ENCODE results near the gene KCNN2.
"Not testable (repeated sequence)": the region's sequence is repeated elsewhere in the genome, so short reads cannot be mapped to it uniquely, and the experiment has no call there.

KCNN2 gene

GRCh38 chr5:114430532-114430931 lies 68.7 kb downstream of the KCNN2 start:
- Histone ChIP-seq H3K4me3 (ENCODE audit: low read depth, low read length) (no peak overlapping the region), H3K4me1 (ENCODE audit: control insufficient read depth, insufficient read depth, low read length) (no peaks in the 10 kb centered on the region), H3K36me3 (ENCODE audit: control insufficient read depth in 2 of 2, insufficient read depth in 1 of 2, low read length in 2 of 2) (no peaks in the 10 kb centered on the region), H3K9me3 (ENCODE audit: control insufficient read depth, insufficient read depth, low read depth, low read length) (no peaks in the 10 kb centered on the region), H3K27ac (ENCODE audit: extremely low read depth, low read depth, low read length) (no peak overlapping the region)
- CTCF ChIA-PET = no interaction called here
- POLR2A ChIA-PET = interaction anchor here (0.6 kb wide), 1 partner anchor 912 kb away, joined by 5 read pairs; no protein-coding TSS in a partner anchor
- no peak for TF ChIP-seq ZNF548 (tag by site-specific recombination; IDR thresholded peaks at IDR 0.05)
- TF ChIP-seq YY2 (tag by site-specific recombination; IDR thresholded peaks at IDR 0.05) = no peak
- TF ChIP-seq PRDM1 (tag by site-specific recombination; IDR thresholded peaks at IDR 0.05) = no peak
- TF ChIP-seq ZNF777 (tag by site-specific recombination; IDR thresholded peaks at IDR 0.05; ENCODE audit: borderline replicate concordance) = no peak
- no peak for TF ChIP-seq ZNF623 (tag by site-specific recombination; IDR thresholded peaks at IDR 0.05)
- no peak for TF ChIP-seq ZNF19 (tag by site-specific recombination; IDR thresholded peaks at IDR 0.05; ENCODE audit: low read depth)
- TF ChIP-seq ZNF624 (tag by site-specific recombination; IDR thresholded peaks at IDR 0.05) = no peak
- TF ChIP-seq HOXD13 (CRISPR knock-in tag; IDR thresholded peaks at IDR 0.05; ENCODE audit: borderline replicate concordance) = no peak
- no peak for TF ChIP-seq ZNF701 (tag by site-specific recombination; IDR thresholded peaks at IDR 0.05)
- no peak for TF ChIP-seq KLF17 (tag by site-specific recombination; IDR thresholded peaks at IDR 0.05)
- TF ChIP-seq ZNF184 (tag by site-specific recombination; IDR thresholded peaks at IDR 0.05) = no peak
- TF ChIP-seq ZNF510 (tag by site-specific recombination; IDR thresholded peaks at IDR 0.05; ENCODE audit: insufficient replicate concordance) = no peak

- H3K4me1 ChIP-seq (ENCODE audit: control insufficient read depth, insufficient read depth, low read length); POLR2A ChIA-PET; CTCF ChIA-PET; H3K36me3 ChIP-seq (ENCODE audit: control insufficient read depth in 2 of 2, insufficient read depth in 1 of 2, low read length in 2 of 2); H3K9me3 ChIP-seq (ENCODE audit: control insufficient read depth, insufficient read depth, low read depth, low read length); H3K4me3 ChIP-seq (ENCODE audit: low read depth, low read length); H3K27ac ChIP-seq (ENCODE audit: extremely low read depth, low read depth, low read length): not testable (repeated sequence)
Measured at GRCh38 chr5:114432684-114433083, 70.8 kb downstream of the KCNN2 start.

GRCh38 chr5:114434396-114435219 lies 72.7 kb downstream of the KCNN2 start:
- Histone ChIP-seq H3K4me1 (ENCODE audit: control insufficient read depth, insufficient read depth, low read length) (no peaks in the 10 kb centered on the region), H3K4me3 (ENCODE audit: low read depth, low read length) (no peak overlapping the region), H3K36me3 (ENCODE audit: control insufficient read depth in 2 of 2, insufficient read depth in 1 of 2, low read length in 2 of 2) (no peaks in the 10 kb centered on the region), H3K9me3 (ENCODE audit: control insufficient read depth, insufficient read depth, low read depth, low read length) (no peaks in the 10 kb centered on the region), H3K27ac (ENCODE audit: extremely low read depth, low read depth, low read length) (no peak overlapping the region)
- POLR2A ChIA-PET = no interaction called here
- CTCF ChIA-PET = interaction anchor here (0.7 kb wide), 1 partner anchor 530 kb away, joined by 3 read pairs; no protein-coding TSS in a partner anchor
- TF ChIP-seq ZNF610 (tag by site-specific recombination; IDR thresholded peaks at IDR 0.05; ENCODE audit: borderline replicate concordance) (no peak), KLF7 (tag by site-specific recombination; IDR thresholded peaks at IDR 0.05; ENCODE audit: borderline replicate concordance) (no peak), ZNF280C (tag by site-specific recombination; IDR thresholded peaks at IDR 0.05) (no peak), ZNF24 (tag by site-specific recombination; IDR thresholded peaks at IDR 0.05) (no peak), ZNF280D (tag by site-specific recombination; IDR thresholded peaks at IDR 0.05) (no peak), ZBTB6 (tag by site-specific recombination; IDR thresholded peaks at IDR 0.05) (no peak), ZNF19 (tag by site-specific recombination; IDR thresholded peaks at IDR 0.05; ENCODE audit: low read depth) (no peak), ZNF121 (tag by site-specific recombination; IDR thresholded peaks at IDR 0.05) (no peak), ZNF292 (tag by site-specific recombination; IDR thresholded peaks at IDR 0.05; ENCODE audit: borderline replicate concordance, low read depth) (no peak), ZNF513 (tag by site-specific recombination; IDR thresholded peaks at IDR 0.05) (no peak), ZNF548 (tag by site-specific recombination; IDR thresholded peaks at IDR 0.05) (no peak)
